Gastrocnemius medialis (tissue), 4 donors: ENCODE results near the gene NCL.

Experiments
- POLR2A ChIP-seq, 2 donors: fragments of 450-650 bp; IDR thresholded peaks; one replicate each; pipeline ENCODE4 v1.6.1; 2017; ENCODE audit warnings: antibody characterized with exemption in 2 of 2, mild to moderate bottlenecking in 2 of 2, moderate library complexity in 2 of 2
- TF ChIP-seq, protein P1 (sequence below), 5 experiments: fragments of 450-650 bp in 3 of 5; fragments of 200-600 bp in 2 of 5; sonication (generic) in 2 of 5; IDR thresholded peaks in 4 of 5; conservative IDR thresholded peaks in 1 of 5; 1 replicate in 4 of 5; 2 replicates in 1 of 5; pipeline ENCODE4 v1.5.1; 2016 to 2019; ENCODE audit warnings: antibody characterized with exemption in 5 of 5, mild to moderate bottlenecking in 3 of 5, moderate library complexity in 3 of 5

DNA sequence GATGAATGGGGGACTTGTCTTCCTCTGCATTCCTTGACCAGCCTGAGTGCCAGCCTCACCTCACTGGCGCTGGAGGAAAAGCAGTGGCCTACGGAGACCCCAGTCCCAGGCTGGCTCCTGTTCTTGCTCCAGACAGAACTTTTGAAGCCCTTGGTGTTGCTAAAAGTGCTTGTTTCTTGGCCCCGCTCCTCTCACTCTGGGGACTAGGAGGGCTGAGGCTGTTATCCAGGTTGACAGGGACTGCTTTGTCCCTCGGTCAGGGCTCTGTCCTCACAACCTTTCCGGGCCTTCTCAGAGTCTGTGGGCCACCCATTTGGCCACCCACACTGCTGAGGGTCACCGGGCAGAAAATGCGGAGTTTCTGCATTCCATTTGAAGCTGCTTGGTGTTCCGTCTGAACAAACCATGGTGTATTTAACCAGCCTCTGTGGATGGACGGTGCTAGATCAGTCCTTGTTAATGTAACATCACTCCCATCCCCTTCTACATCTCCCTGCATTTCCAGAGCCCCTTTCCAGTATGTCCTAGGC lies 43.2 kb downstream of the NCL start:
- TF ChIP-seq, protein P1, sequence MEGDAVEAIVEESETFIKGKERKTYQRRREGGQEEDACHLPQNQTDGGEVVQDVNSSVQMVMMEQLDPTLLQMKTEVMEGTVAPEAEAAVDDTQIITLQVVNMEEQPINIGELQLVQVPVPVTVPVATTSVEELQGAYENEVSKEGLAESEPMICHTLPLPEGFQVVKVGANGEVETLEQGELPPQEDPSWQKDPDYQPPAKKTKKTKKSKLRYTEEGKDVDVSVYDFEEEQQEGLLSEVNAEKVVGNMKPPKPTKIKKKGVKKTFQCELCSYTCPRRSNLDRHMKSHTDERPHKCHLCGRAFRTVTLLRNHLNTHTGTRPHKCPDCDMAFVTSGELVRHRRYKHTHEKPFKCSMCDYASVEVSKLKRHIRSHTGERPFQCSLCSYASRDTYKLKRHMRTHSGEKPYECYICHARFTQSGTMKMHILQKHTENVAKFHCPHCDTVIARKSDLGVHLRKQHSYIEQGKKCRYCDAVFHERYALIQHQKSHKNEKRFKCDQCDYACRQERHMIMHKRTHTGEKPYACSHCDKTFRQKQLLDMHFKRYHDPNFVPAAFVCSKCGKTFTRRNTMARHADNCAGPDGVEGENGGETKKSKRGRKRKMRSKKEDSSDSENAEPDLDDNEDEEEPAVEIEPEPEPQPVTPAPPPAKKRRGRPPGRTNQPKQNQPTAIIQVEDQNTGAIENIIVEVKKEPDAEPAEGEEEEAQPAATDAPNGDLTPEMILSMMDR (IDR thresholded peaks at IDR 0.05 in 4 of 5, conservative IDR thresholded peaks at IDR 0.05 in 1 of 5) = no peak
- TF ChIP-seq POLR2A (IDR thresholded peaks at IDR 0.05) = no peak
